Testis (tissue), 2 donors: ENCODE measurements around the gene CLEC16A.

Experiments
- CTCF ChIP-seq, 3 experiments: fragments of 450-650 bp in 2 of 3; fragments of 200-600 bp in 1 of 3; sonication (generic) in 1 of 3; IDR thresholded peaks; one replicate each; pipeline ENCODE4 v1.5.1; 2016 to 2019; ENCODE audit warnings: antibody characterized with exemption in 3 of 3, mild to moderate bottlenecking in 2 of 3, moderate library complexity in 1 of 3
- POLR2A ChIP-seq: fragments of 450-650 bp; IDR thresholded peaks from one replicate; pipeline ENCODE4 v1.6.1; 2017; ENCODE audit warnings: antibody characterized with exemption, mild to moderate bottlenecking, moderate library complexity

GRCh38 chr16:10995565-10995964, 51.2 kb downstream of the CLEC16A start:
- no peak for TF ChIP-seq CTCF (IDR thresholded peaks at IDR 0.05)
- no peak for TF ChIP-seq POLR2A
